ENCODE results near the gene GPA33. TPM values are rescaled to one million over a fixed set of nuclear protein-coding genes. Genes with fewer than 3 reads are reported as not detected.

Gene GPA33
- total and polyA plus RNA-seq, 10 of the 15 experiments (the other 5 are each of a cell fraction or from before 2014, with no cell fraction given), result 0.09 to 0.27 (median 0.21) TPM; not detected in 1

- in situ Hi-C loops (cut with MboI) (no loop called here), intact Hi-C loops (cut with micrococcal nuclease; ENCODE audit: unreplicated experiment) (no loop called here)
- H3K9ac ChIP-seq (ENCODE audit: control insufficient read depth, insufficient read depth, low read length), result no peak overlapping the region
- ChIA-PET POLR2A (no interaction called here), RAD21 (ENCODE audit: unreplicated experiment) (no interaction called here), CTCF (interaction anchor here (0.9 kb wide), 1 partner anchor 103 kb away, joined by 3 read pairs; no protein-coding TSS in a partner anchor), SMC1A (ENCODE audit: uncharacterized antibody, unreplicated experiment) (interaction anchor here (0.5 kb wide), 1 partner anchor 245 kb away, joined by 3 read pairs; no protein-coding TSS in a partner anchor)
- H3K79me2 ChIP-seq (ENCODE audit: control insufficient read depth, insufficient read depth, low read length), result no peaks in the 10 kb centered on the region
- H3K36me3 ChIP-seq (ENCODE audit: control insufficient read depth in 2 of 2, insufficient read depth in 2 of 2, low read length in 1 of 2), result no peaks in the 10 kb centered on the region
- no peak for ATAC-seq
- no peaks in the 10 kb centered on the region for H4K20me1 ChIP-seq (ENCODE audit: control insufficient read depth, insufficient read depth)
- 40% methylated on average over 8 of the region's 8 CpGs for WGBS (ENCODE audit: insufficient coverage, insufficient replicate concordance, low lambda C conversion rate, missing lambda C conversion rate)
- FAIRE-seq, result peak; percentile 13
- no peaks in the 10 kb centered on the region for H3K27me3 ChIP-seq (replicated peaks in 1 of 2; ENCODE audit: control insufficient read depth in 2 of 2, insufficient read depth in 2 of 2, low read length in 1 of 2)
- no peaks in the 10 kb centered on the region for H3K9me3 ChIP-seq (replicated peaks; ENCODE audit: control insufficient read depth, insufficient read depth, low read length)
- H3K27ac ChIP-seq (ENCODE audit: control insufficient read depth, insufficient read depth), result no peak overlapping the region
- no peak for DNase-seq (ENCODE audit: low read depth, low spot score)
- no peak overlapping the region for H2AFZ ChIP-seq (ENCODE audit: control insufficient read depth, low read depth, low read length)
- no peak overlapping the region for H3K4me3 ChIP-seq
- BruUV-seq (replicated peaks), result no TSS peak
- no peak overlapping the region for H3K4me2 ChIP-seq (ENCODE audit: control insufficient read depth, insufficient read depth)
- no peaks in the 10 kb centered on the region for H3K4me1 ChIP-seq (ENCODE audit: control insufficient read depth, insufficient read depth, low read length)
- TF ChIP-seq RAD21 (IDR thresholded peaks at IDR 0.05; ENCODE audit: insufficient read depth, low read depth, low read length) (no peak), YY1 (IDR thresholded peaks at IDR 0.05; ENCODE audit: low read depth, low read length) (no peak), BHLHE40 (IDR thresholded peaks at IDR 0.05; ENCODE audit: borderline replicate concordance in 1 of 2, low read depth in 2 of 2, low read length in 1 of 2) (no peak), TCF3 (IDR thresholded peaks at IDR 0.05; ENCODE audit: borderline replicate concordance, insufficient read depth, low read depth, low read length) (no peak), ZNF207 (IDR thresholded peaks at IDR 0.05; ENCODE audit: borderline replicate concordance) (no peak), CBFB (IDR thresholded peaks at IDR 0.05; ENCODE audit: low read depth) (no peak), NFXL1 (IDR thresholded peaks at IDR 0.05; ENCODE audit: borderline replicate concordance) (no peak), ASH2L (IDR thresholded peaks at IDR 0.05; ENCODE audit: borderline replicate concordance, low read depth) (no peak), RAD51 (IDR thresholded peaks at IDR 0.05) (no peak), EP300 (IDR thresholded peaks at IDR 0.05; ENCODE audit: borderline replicate concordance in 1 of 2, control insufficient read depth in 1 of 2, low read depth in 2 of 2, low read length in 2 of 2) (no peak), SREBF1 (IDR thresholded peaks at IDR 0.05; ENCODE audit: low read length) (no peak), YBX1 (IDR thresholded peaks at IDR 0.05) (no peak), RFX5 (IDR thresholded peaks at IDR 0.05; ENCODE audit: low read depth, low read length) (no peak)
- TF ChIP-seq, protein P1, sequence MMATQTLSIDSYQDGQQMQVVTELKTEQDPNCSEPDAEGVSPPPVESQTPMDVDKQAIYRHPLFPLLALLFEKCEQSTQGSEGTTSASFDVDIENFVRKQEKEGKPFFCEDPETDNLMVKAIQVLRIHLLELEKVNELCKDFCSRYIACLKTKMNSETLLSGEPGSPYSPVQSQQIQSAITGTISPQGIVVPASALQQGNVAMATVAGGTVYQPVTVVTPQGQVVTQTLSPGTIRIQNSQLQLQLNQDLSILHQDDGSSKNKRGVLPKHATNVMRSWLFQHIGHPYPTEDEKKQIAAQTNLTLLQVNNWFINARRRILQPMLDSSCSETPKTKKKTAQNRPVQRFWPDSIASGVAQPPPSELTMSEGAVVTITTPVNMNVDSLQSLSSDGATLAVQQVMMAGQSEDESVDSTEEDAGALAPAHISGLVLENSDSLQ (IDR thresholded peaks at IDR 0.05), result no peak
- TF ChIP-seq, protein P2, sequence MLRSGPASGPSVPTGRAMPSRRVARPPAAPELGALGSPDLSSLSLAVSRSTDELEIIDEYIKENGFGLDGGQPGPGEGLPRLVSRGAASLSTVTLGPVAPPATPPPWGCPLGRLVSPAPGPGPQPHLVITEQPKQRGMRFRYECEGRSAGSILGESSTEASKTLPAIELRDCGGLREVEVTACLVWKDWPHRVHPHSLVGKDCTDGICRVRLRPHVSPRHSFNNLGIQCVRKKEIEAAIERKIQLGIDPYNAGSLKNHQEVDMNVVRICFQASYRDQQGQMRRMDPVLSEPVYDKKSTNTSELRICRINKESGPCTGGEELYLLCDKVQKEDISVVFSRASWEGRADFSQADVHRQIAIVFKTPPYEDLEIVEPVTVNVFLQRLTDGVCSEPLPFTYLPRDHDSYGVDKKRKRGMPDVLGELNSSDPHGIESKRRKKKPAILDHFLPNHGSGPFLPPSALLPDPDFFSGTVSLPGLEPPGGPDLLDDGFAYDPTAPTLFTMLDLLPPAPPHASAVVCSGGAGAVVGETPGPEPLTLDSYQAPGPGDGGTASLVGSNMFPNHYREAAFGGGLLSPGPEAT (IDR thresholded peaks at IDR 0.05; ENCODE audit: low read depth), result no peak
Measured at GRCh38 chr1:167013108-167013929, 76.9 kb downstream of the GPA33 start.
